ENCODE results near the gene CAVIN1.
"Not testable (repeated sequence)": the region's sequence is repeated elsewhere in the genome, so short reads cannot be mapped to it uniquely, and the experiment has no call there.

The CAVIN1 gene, protein sequence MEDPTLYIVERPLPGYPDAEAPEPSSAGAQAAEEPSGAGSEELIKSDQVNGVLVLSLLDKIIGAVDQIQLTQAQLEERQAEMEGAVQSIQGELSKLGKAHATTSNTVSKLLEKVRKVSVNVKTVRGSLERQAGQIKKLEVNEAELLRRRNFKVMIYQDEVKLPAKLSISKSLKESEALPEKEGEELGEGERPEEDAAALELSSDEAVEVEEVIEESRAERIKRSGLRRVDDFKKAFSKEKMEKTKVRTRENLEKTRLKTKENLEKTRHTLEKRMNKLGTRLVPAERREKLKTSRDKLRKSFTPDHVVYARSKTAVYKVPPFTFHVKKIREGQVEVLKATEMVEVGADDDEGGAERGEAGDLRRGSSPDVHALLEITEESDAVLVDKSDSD

GRCh38 chr17:42422958-42423712 lies at the start of gene CAVIN1:
Gene CAVIN1 (minus strand): TSS chr17:42423256. CDS start chr17:42423097, 159 bp downstream.
- no peak for DNase-seq (ENCODE audit: low read depth)

DNA sequence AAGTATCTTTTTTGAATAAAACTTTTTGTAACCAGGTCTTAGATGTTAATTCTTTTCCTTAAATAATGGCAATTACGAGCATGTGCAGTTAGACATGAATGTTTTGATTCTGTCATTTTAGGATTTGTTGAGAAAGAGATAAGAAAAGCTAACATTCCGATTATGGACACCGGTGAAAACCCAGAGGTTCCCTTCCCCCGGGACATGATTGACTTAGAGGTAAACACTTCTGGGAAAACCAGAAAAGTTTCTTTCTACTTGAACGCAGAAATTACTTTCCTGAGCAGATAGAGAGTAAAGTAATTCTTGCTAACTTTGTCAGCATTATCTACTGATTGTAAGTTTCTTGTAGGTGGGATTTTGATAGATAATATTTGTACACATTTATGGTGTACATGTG lies 44.8 kb upstream of the CAVIN1 start:
- no peak for DNase-seq (ENCODE audit: low read depth)

DNA sequence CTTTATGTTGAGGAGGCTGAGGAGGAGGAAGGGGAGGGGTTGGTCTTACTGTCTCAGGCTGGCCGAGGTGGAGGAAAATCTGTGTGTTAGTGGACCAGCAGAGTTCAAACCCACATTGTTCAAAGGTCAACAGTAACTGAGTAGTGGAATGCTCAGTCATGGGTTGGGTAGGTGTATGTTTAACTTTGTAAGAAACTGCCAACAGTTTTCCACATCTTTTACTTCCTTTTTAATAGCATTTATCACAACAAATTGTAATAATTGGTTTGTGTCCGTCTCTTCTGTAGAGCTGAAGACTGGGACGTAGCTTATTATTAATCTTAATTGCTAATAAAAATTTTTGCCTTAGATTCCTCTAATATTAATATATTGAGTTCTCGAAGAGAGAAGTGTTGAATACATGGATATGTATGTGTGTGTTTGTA lies 40.9 kb upstream of the CAVIN1 start:
- DNase-seq (ENCODE audit: low read depth) = no peak

- no peak for DNase-seq (ENCODE audit: low read depth)
Measured at GRCh38 chr17:42460371-42460770, 37.3 kb upstream of the CAVIN1 start.

- DNase-seq (ENCODE audit: low read depth) = no peak
Measured at GRCh38 chr17:42459801-42460281, 36.8 kb upstream of the CAVIN1 start.

- DNase-seq (ENCODE audit: low read depth) = no peak
Measured at GRCh38 chr17:42459256-42459800, 36.3 kb upstream of the CAVIN1 start.

GRCh38 chr17:42458497-42459255 lies 35.6 kb upstream of the CAVIN1 start, which contains the start of gene ATP6V0A1:
Gene ATP6V0A1 (plus strand): TSS chr17:42458878. CDS start chr17:42460895, 2,017 bp downstream.
- peak; percentile 73 for DNase-seq (ENCODE audit: low read depth)

DNA sequence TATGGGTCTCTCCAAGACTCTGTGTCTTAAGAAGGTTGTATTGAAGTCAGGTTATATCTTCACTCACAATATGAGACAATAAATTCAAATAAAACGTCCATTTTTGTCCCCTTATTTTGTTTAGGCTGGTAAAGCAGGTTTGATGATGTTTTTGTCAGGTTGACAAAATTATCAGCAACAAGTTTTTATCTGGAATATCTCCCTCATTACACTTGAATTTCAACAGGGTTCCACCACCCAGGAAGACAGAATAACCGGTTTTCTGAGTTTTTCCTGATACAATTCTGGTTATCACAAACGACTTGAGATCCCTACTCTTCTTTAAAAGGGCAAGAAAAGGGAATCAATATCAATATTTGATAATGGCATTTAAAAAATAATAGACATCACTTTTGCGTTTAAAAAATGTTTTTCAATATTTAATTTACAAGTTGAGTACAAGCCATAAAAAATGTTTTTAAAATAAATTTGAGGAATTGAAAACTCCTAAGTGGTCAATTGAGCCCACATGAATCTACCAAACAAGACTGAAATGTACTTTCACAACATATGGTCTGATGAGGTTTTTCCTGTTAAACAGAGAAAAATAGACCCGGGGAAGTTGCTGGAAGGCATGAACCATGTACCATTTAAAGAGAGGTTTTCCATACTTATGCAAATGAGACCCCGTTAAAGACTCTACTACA lies 34.2 kb upstream of the CAVIN1 start:
- DNase-seq (ENCODE audit: low read depth) = no peak

DNA sequence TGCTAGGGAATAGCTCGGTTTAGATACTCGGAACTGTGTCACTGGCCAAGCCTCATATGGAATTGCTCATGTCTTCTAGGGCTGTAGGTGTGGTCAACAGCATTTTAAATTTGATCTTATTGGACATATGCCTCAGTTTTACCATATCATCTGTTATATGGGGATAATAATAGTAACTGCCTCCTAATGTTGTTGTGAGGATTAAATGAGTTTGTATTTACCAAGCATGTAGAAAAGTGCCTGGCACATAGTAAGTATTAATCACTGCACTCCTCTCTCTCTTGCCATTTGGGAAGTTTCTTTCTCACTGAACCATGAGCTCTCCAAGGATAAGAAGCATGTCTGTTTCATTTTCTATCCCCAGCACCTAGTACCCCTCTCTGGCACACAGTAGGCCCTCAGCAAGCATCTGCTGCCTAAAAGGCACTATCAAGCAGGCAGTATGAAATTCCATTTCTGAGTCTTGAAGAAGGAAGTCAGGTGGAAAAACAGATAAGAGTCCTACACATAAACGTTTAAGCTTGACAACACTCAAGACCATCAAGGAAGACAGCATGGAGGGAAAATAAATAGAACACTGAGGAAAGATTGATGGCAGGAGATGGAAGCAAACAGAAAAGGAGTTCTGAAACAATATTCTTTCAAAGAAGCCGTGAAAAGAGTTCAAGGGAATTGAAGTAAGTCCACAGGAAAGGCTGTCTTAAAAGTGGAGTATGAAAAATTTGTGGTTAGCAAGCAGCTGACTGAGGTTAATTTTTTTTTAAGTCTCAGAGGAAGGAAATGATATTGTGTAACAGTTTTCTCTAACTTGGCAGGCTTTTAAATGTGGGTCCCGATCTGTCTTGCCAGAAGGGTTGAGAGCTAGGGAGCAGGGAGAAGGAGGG lies 33.4 kb upstream of the CAVIN1 start:
- no peak for DNase-seq (ENCODE audit: low read depth)

DNA sequence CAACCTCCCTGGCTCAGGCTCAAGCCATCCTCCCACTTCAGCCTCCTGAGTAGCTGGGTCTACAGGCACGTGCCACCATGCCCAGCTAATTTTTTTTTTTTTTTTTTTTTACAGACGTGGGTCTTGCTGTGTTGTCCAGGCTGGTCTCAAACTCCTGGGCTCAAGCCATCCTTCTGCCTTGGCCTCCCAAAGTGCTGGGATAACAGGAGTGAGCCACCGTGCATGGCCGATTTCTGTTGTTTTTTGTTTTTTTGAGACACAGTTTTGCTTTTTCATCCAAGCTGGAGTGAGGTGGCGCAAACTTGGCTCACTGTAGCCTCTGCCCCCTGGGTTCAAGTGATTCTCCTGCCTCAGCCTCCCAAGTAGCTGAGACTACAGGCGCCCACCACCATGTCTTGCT lies 31.9 kb upstream of the CAVIN1 start:
- not testable (repeated sequence) for DNase-seq (ENCODE audit: low read depth)

GRCh38 chr17:42453439-42453838 lies 30.4 kb upstream of the CAVIN1 start:
- no peak for DNase-seq (ENCODE audit: low read depth)

GRCh38 chr17:42451270-42451669 lies 28.2 kb upstream of the CAVIN1 start:
- not testable (repeated sequence) for DNase-seq (ENCODE audit: low read depth)

GRCh38 chr17:42449838-42450237 lies 26.8 kb upstream of the CAVIN1 start:
- DNase-seq (ENCODE audit: low read depth) = not testable (repeated sequence)

- DNase-seq (ENCODE audit: low read depth) = not testable (repeated sequence)
Measured at GRCh38 chr17:42449176-42449575, 26.1 kb upstream of the CAVIN1 start.

DNA sequence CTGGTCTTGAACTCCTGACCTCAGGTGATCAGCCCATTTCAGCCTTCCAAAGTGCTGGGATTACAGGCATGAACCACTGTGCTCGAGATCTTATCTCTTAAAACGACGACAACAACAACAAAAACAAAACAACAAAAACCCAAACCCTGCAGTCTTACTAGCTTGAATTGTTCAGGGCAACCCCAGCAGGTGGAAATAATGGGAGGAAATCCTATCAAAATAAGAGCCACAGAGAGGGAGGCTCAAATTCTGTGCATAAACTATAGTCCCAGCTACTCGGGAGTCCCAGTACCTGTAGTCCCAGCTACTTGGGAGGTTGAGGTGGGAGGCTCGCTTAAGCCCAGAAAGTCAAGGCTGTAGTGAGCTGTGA lies 19.1 kb upstream of the CAVIN1 start:
- no peak for DNase-seq (ENCODE audit: low read depth)

GRCh38 chr17:42441371-42442195 lies 18.5 kb upstream of the CAVIN1 start:
- DNase-seq (ENCODE audit: low read depth) = no peak

- DNase-seq (ENCODE audit: low read depth) = no peak
Measured at GRCh38 chr17:42438600-42439567, 15.8 kb upstream of the CAVIN1 start.

- no peak for DNase-seq (ENCODE audit: low read depth)
Measured at GRCh38 chr17:42436391-42436790, 13.3 kb upstream of the CAVIN1 start.

Data from activated gamma-delta T cell treated with anti-CD3 and anti-CD28 coated beads, Interleukin-2, amount 50 U/mL, for 16 hours (primary cell).